ENCODE measurements around the gene CEP20. TPM values are rescaled to one million over a fixed set of nuclear protein-coding genes. Genes with fewer than 3 reads are reported as not detected.
A peak's percentile ranks its signal among the peaks of the same experiment; 100 is the strongest.
"Not testable (repeated sequence)": the region's sequence is repeated elsewhere in the genome, so short reads cannot be mapped to it uniquely, and the experiment has no call there.

CEP20 gene
- total and polyA plus RNA-seq, 4 experiments from 2014 or later: 22.3 to 42.0 (median 29.1) TPM

DNA sequence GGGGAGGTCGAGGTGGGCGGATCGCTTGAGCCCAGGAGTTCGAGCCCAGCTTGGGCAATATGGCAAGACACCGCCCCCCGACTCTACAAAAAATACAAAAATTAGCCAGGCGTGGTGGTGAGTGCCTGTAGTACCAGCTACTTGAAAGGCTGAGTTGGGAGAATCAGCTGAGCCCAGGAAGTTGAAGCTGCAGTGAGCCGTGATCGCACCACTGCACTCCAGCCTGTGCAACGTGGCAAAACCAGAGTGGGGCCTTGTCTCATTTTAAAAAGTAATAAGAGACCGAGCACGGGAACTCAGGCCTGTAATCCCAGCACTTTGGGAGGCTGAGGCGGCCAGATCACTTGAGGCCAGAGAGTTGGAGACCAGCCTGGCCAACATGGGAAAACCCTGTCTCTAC is 36.6 kb upstream of the CEP20 start:
- intact Hi-C loops (cut with micrococcal nuclease): no loop called here
- Mint-ChIP-seq H3K9me3 (no peaks in the 10 kb centered on the region), H3K27ac (no peak overlapping the region), H3K4me1 (no peaks in the 10 kb centered on the region), H3K27me3 (no peaks in the 10 kb centered on the region), H3K4me3 (no peak overlapping the region), H3K36me3 (no peaks in the 10 kb centered on the region)
- no peaks in the 10 kb centered on the region for H3K36me3 ChIP-seq (ENCODE audit: insufficient read depth, low read length)
- CTCF ChIA-PET (ENCODE audit: partially characterized antibody): no interaction called here
- H3K4me3 ChIP-seq (ENCODE audit: low read length in 2 of 2): no peak overlapping the region
- H3K27ac ChIP-seq (ENCODE audit: low read depth, low read length): no peak overlapping the region
- no peak for DNase-seq
- H3K4me1 ChIP-seq (ENCODE audit: insufficient read depth, low read length): no peaks in the 10 kb centered on the region
- POLR2A ChIA-PET (ENCODE audit: partially characterized antibody): no interaction called here
- no peaks in the 10 kb centered on the region for H3K9me3 ChIP-seq (ENCODE audit: control insufficient read depth in 1 of 2, low read length in 2 of 2)
- no peaks in the 10 kb centered on the region for H3K27me3 ChIP-seq (ENCODE audit: insufficient read depth, low read length)

GRCh38 chr16:15919331-15919730 is 30.9 kb upstream of the CEP20 start:
- intact Hi-C loops (cut with micrococcal nuclease): no loop called here
- POLR2A ChIA-PET (ENCODE audit: partially characterized antibody): no interaction called here
- H3K27ac Mint-ChIP-seq: no peak overlapping the region
- Histone ChIP-seq H3K27ac (ENCODE audit: low read depth, low read length) (no peak overlapping the region), H3K36me3 (ENCODE audit: insufficient read depth, low read length) (no peaks in the 10 kb centered on the region), H3K4me3 (ENCODE audit: low read length in 2 of 2) (no peak overlapping the region), H3K9me3 (ENCODE audit: control insufficient read depth in 1 of 2, low read length in 2 of 2) (no peaks in the 10 kb centered on the region), H3K4me1 (ENCODE audit: insufficient read depth, low read length) (no peaks in the 10 kb centered on the region), H3K27me3 (ENCODE audit: insufficient read depth, low read length) (no peaks in the 10 kb centered on the region)
- no peak overlapping the region for H3K4me3 Mint-ChIP-seq
- H3K27me3 Mint-ChIP-seq: peaks cover 0 to 1% of the 10 kb centered on the region in 2 donors
- H3K4me1 Mint-ChIP-seq: no peaks in the 10 kb centered on the region
- H3K9me3 Mint-ChIP-seq: no peaks in the 10 kb centered on the region
- no peaks in the 10 kb centered on the region for H3K36me3 Mint-ChIP-seq
- CTCF ChIA-PET (ENCODE audit: partially characterized antibody): no interaction called here
- no peak for DNase-seq

GRCh38 chr16:15918314-15918713 is 29.9 kb upstream of the CEP20 start:
- H3K27ac ChIP-seq (ENCODE audit: low read depth, low read length); H3K9me3 ChIP-seq (ENCODE audit: control insufficient read depth in 1 of 2, low read length in 2 of 2); H3K4me1 Mint-ChIP-seq; H3K27me3 Mint-ChIP-seq; H3K4me3 Mint-ChIP-seq; POLR2A ChIA-PET (ENCODE audit: partially characterized antibody); CTCF ChIA-PET (ENCODE audit: partially characterized antibody); H3K27me3 ChIP-seq (ENCODE audit: insufficient read depth, low read length); intact Hi-C loops (cut with micrococcal nuclease); H3K36me3 ChIP-seq (ENCODE audit: insufficient read depth, low read length); H3K36me3 Mint-ChIP-seq; DNase-seq; H3K4me1 ChIP-seq (ENCODE audit: insufficient read depth, low read length); H3K4me3 ChIP-seq (ENCODE audit: low read length in 2 of 2); H3K9me3 Mint-ChIP-seq; H3K27ac Mint-ChIP-seq: not testable (repeated sequence)

- H3K9me3 ChIP-seq (ENCODE audit: control insufficient read depth in 1 of 2, low read length in 2 of 2): no peaks in the 10 kb centered on the region
- intact Hi-C loops (cut with micrococcal nuclease): no loop called here
- no peaks in the 10 kb centered on the region for H3K36me3 Mint-ChIP-seq
- no peak overlapping the region for H3K4me3 ChIP-seq (ENCODE audit: low read length in 2 of 2)
- H3K4me3 Mint-ChIP-seq: no peak overlapping the region
- no peak overlapping the region for H3K27ac ChIP-seq (ENCODE audit: low read depth, low read length)
- DNase-seq: no peak
- ChIA-PET CTCF (ENCODE audit: partially characterized antibody) (no interaction called here), POLR2A (ENCODE audit: partially characterized antibody) (no interaction called here)
- H3K4me1 ChIP-seq (ENCODE audit: insufficient read depth, low read length): peaks cover 11% of the 10 kb centered on the region
- H3K27me3 ChIP-seq (ENCODE audit: insufficient read depth, low read length): no peaks in the 10 kb centered on the region
- H3K36me3 ChIP-seq (ENCODE audit: insufficient read depth, low read length): no peaks in the 10 kb centered on the region
- H3K27me3 Mint-ChIP-seq: peaks cover 0 to 1% of the 10 kb centered on the region in 2 donors
- H3K27ac Mint-ChIP-seq: no peak overlapping the region
- H3K4me1 Mint-ChIP-seq: peaks cover 9 to 15% (median 10%) of the 10 kb centered on the region in 4 donors
- peaks cover 0 to under 1% (median 0%) of the 10 kb centered on the region in 8 donors for H3K9me3 Mint-ChIP-seq
Measured at GRCh38 chr16:15916323-15916722, 27.9 kb upstream of the CEP20 start.

DNA sequence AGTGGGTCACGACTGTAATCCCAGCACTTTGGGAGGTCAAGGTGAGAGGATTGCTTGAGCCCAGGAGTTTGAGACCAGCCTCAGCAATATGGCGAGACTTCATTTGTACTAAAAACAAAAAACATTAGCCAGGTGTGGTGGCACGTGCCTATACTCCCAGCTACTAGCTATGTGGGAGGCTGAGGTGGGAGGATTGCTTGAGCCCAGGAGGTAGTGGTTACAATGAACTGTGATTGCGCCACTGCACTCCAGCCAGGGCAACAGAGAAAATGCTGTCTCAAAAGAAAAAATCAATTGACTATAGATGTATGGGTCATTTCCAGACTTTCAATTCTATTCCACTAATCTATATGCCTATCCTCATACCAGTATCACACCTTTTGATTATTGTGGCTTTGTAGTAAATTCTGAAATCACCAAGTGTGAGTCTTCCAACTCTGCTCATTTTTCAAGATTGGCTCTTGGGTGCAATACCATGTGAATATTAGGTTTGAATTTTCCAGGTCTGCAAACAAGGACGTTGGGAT is 27.2 kb upstream of the CEP20 start:
- Mint-ChIP-seq H3K36me3 (no peaks in the 10 kb centered on the region), H3K9me3 (peaks cover 0 to 3% (median 0%) of the 10 kb centered on the region in 8 donors), H3K27me3 (peaks cover 0 to 1% of the 10 kb centered on the region in 2 donors), H3K27ac (no peak overlapping the region), H3K4me3 (no peak overlapping the region), H3K4me1 (peaks cover 11 to 18% (median 14%) of the 10 kb centered on the region in 4 donors)
- Histone ChIP-seq H3K4me1 (ENCODE audit: insufficient read depth, low read length) (peaks cover 11% of the 10 kb centered on the region), H3K9me3 (ENCODE audit: control insufficient read depth in 1 of 2, low read length in 2 of 2) (no peaks in the 10 kb centered on the region), H3K4me3 (ENCODE audit: low read length in 2 of 2) (no peak overlapping the region), H3K27ac (ENCODE audit: low read depth, low read length) (no peak overlapping the region), H3K36me3 (ENCODE audit: insufficient read depth, low read length) (no peaks in the 10 kb centered on the region), H3K27me3 (ENCODE audit: insufficient read depth, low read length) (no peaks in the 10 kb centered on the region)
- ChIA-PET POLR2A (ENCODE audit: partially characterized antibody) (no interaction called here), CTCF (ENCODE audit: partially characterized antibody) (no interaction called here)
- DNase-seq: no peak
- intact Hi-C loops (cut with micrococcal nuclease): no loop called here

DNA sequence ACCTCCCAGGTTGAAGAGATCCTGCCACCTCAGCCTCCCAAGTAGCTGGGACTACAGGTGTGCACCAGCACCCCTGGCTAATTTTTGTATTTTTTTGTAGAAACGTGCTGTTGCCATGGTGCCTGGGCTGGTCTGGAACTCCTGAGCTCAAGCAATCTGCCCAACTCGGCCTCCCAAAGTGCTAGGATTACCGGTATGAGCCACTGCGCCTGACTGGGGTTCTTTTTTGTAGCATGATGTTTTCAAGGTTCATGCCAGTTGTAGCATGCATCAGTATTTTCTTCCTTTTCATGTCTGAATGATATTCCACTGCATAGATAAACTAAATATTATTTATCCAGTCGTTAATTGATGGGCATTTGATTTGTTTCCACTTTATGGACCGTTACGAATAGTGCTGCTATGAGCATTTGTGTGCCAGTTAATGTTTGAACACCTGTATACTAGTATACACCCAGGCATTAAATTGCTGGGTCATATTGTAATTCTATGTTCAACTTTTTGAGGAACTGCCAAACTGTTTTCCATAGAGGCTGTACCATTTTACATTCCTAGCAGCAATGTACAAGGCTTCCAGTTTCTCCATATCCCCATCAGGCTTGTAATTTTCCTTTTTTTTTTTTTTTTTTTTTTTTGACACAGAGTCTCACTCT is 24.8 kb upstream of the CEP20 start:
- POLR2A ChIA-PET (ENCODE audit: partially characterized antibody): interaction anchor here (0.6 kb wide), 1 partner anchor 121 kb away, joined by 3 read pairs; no protein-coding TSS in a partner anchor
- CTCF ChIA-PET (ENCODE audit: partially characterized antibody): interaction anchor here (1.1 kb wide), 1 partner anchor 33 kb away, joined by 3 read pairs; no protein-coding TSS in a partner anchor
- H3K4me1 Mint-ChIP-seq: peaks cover 11 to 18% (median 14%) of the 10 kb centered on the region in 4 donors
- intact Hi-C loops (cut with micrococcal nuclease): no loop called here
- peaks cover 0 to 3% (median 0%) of the 10 kb centered on the region in 8 donors for H3K9me3 Mint-ChIP-seq
- no peak for DNase-seq
- Histone ChIP-seq H3K36me3 (ENCODE audit: insufficient read depth, low read length) (no peaks in the 10 kb centered on the region), H3K27ac (ENCODE audit: low read depth, low read length) (no peak overlapping the region), H3K4me3 (ENCODE audit: low read length in 2 of 2) (no peak overlapping the region), H3K4me1 (ENCODE audit: insufficient read depth, low read length) (peaks cover 11% of the 10 kb centered on the region), H3K9me3 (ENCODE audit: control insufficient read depth in 1 of 2, low read length in 2 of 2) (no peaks in the 10 kb centered on the region), H3K27me3 (ENCODE audit: insufficient read depth, low read length) (no peaks in the 10 kb centered on the region)
- peak overlapping the region in 6 of 8 donors; percentile 7 to 81 (median 66) for H3K4me3 Mint-ChIP-seq
- peaks cover 0 to 1% of the 10 kb centered on the region in 2 donors for H3K27me3 Mint-ChIP-seq
- H3K27ac Mint-ChIP-seq: peak overlapping the region; percentile 31 to 86 (median 64)
- H3K36me3 Mint-ChIP-seq: no peaks in the 10 kb centered on the region

DNA sequence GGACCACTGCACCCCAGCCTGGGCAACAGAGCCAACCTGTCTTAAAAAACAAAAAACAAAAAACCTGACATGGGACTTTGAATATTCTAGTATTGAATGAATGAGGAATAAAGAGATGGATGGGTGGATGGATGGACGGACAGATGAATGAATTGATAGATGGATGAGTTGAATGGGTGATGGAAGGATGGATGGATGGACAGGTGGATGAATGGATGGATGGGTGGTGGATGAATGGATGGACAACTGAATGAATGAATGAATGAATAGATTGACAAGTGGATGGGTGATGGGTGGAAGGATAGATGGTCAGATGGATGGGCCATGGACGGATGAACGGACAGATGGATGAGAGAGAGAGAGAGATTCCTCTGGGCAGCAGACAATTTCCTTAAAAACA is 22.8 kb upstream of the CEP20 start:
- Histone ChIP-seq H3K36me3 (ENCODE audit: insufficient read depth, low read length) (no peaks in the 10 kb centered on the region), H3K9me3 (ENCODE audit: control insufficient read depth in 1 of 2, low read length in 2 of 2) (no peaks in the 10 kb centered on the region), H3K27ac (ENCODE audit: low read depth, low read length) (no peak overlapping the region), H3K4me1 (ENCODE audit: insufficient read depth, low read length) (peaks cover 11% of the 10 kb centered on the region), H3K27me3 (ENCODE audit: insufficient read depth, low read length) (no peaks in the 10 kb centered on the region), H3K4me3 (ENCODE audit: low read length in 2 of 2) (no peak overlapping the region)
- H3K27me3 Mint-ChIP-seq: no peaks in the 10 kb centered on the region
- H3K4me3 Mint-ChIP-seq: peak overlapping the region in 2 of 8 donors; percentile 0 to 7
- no peaks in the 10 kb centered on the region for H3K36me3 Mint-ChIP-seq
- no peak for DNase-seq
- POLR2A ChIA-PET (ENCODE audit: partially characterized antibody): no interaction called here
- peak overlapping the region in 2 of 7 donors; percentile 10 to 38 for H3K27ac Mint-ChIP-seq
- intact Hi-C loops (cut with micrococcal nuclease): no loop called here
- peaks cover 0 to 5% (median 2%) of the 10 kb centered on the region in 8 donors for H3K9me3 Mint-ChIP-seq
- H3K4me1 Mint-ChIP-seq: peaks cover 11 to 18% (median 14%) of the 10 kb centered on the region in 4 donors
- CTCF ChIA-PET (ENCODE audit: partially characterized antibody): no interaction called here

All from CD4-positive, alpha-beta memory T cell (primary cell).